Chondrocyte (in vitro differentiated cells): ENCODE data around the gene SOX18. TPM values are rescaled to one million over a fixed set of nuclear protein-coding genes. Genes with fewer than 3 reads are reported as not detected.

Source experiments
- DNase-seq: peaks from one replicate; pipeline ENCODE4 v3.0.0; 2021; ENCODE audit warnings: mixed read lengths, low spot score
- H3K27ac Mint-ChIP-seq: one replicate; pipeline ENCODE4 v1.8.0; 2021; ENCODE audit warnings: mild to moderate bottlenecking, moderate library complexity, mixed read lengths; ENCODE audit not compliant: unreplicated experiment
- H3K27me3 Mint-ChIP-seq: 2 replicates; pipeline ENCODE4 v1.8.0; 2021; ENCODE audit warnings: low read depth, mixed read lengths
- H3K36me3 Mint-ChIP-seq: 2 replicates; pipeline ENCODE4 v1.8.0; 2021; ENCODE audit warnings: low read depth, mixed read lengths
- H3K4me1 Mint-ChIP-seq: 2 replicates; pipeline ENCODE4 v1.8.0; 2021; ENCODE audit warnings: low read depth, mild to moderate bottlenecking, mixed read lengths
- H3K4me3 Mint-ChIP-seq: one replicate; pipeline ENCODE4 v1.8.0; 2021; ENCODE audit warnings: mild to moderate bottlenecking, moderate library complexity, mixed read lengths; ENCODE audit not compliant: unreplicated experiment
- H3K9me3 Mint-ChIP-seq: 2 replicates; pipeline ENCODE4 v1.8.0; 2021; ENCODE audit warnings: low read depth, mixed read lengths
- CTCF ChIP-seq: fragments of 200-600 bp; sonication (generic); IDR thresholded peaks from 2 replicates; pipeline ENCODE4 v1.5.0; 2021; ENCODE audit warnings: antibody characterized with exemption, mild to moderate bottlenecking, moderate library complexity
- total RNA-seq: library from RNA; stranded (reverse); gene quantifications from 3 replicates; pipeline ENCODE4 v1.2.1, GENCODE V29; 2021

The SOX18 gene
- total RNA-seq, 1 donor from 2014 or later, result 2.3 TPM

GRCh38 chr20:64011366-64011779, 38.1 kb downstream of the SOX18 start:
- no peak overlapping the region for H3K4me3 Mint-ChIP-seq
- no peak for TF ChIP-seq CTCF
- H3K36me3 Mint-ChIP-seq, result peaks cover 31% of the 10 kb centered on the region
- no peaks in the 10 kb centered on the region for H3K4me1 Mint-ChIP-seq
- no peaks in the 10 kb centered on the region for H3K27me3 Mint-ChIP-seq
- H3K27ac Mint-ChIP-seq, result no peak overlapping the region
- no peaks in the 10 kb centered on the region for H3K9me3 Mint-ChIP-seq
- DNase-seq, result no peak

- Mint-ChIP-seq H3K9me3 (no peaks in the 10 kb centered on the region), H3K4me1 (no peaks in the 10 kb centered on the region), H3K4me3 (no peak overlapping the region), H3K27ac (no peak overlapping the region), H3K27me3 (no peaks in the 10 kb centered on the region), H3K36me3 (peaks cover 31% of the 10 kb centered on the region)
- DNase-seq, result no peak
- no peak for TF ChIP-seq CTCF
Observed at GRCh38 chr20:64010711-64011237, 38.7 kb downstream of the SOX18 start.

- TF ChIP-seq CTCF, result no peak
- H3K27me3 Mint-ChIP-seq, result no peaks in the 10 kb centered on the region
- peaks cover 33% of the 10 kb centered on the region for H3K36me3 Mint-ChIP-seq
- H3K4me3 Mint-ChIP-seq, result no peak overlapping the region
- H3K4me1 Mint-ChIP-seq, result no peaks in the 10 kb centered on the region
- H3K9me3 Mint-ChIP-seq, result no peaks in the 10 kb centered on the region
- no peak for DNase-seq
- H3K27ac Mint-ChIP-seq, result no peak overlapping the region
Observed at GRCh38 chr20:64009811-64010387, 39.5 kb downstream of the SOX18 start.

GRCh38 chr20:64006902-64007301, 42.5 kb downstream of the SOX18 start:
- H3K27ac Mint-ChIP-seq, result no peak overlapping the region
- no peak for DNase-seq
- H3K4me3 Mint-ChIP-seq, result no peak overlapping the region
- TF ChIP-seq CTCF, result no peak
- H3K4me1 Mint-ChIP-seq, result no peaks in the 10 kb centered on the region
- no peaks in the 10 kb centered on the region for H3K9me3 Mint-ChIP-seq
- no peaks in the 10 kb centered on the region for H3K27me3 Mint-ChIP-seq
- peaks cover 30% of the 10 kb centered on the region for H3K36me3 Mint-ChIP-seq

- Mint-ChIP-seq H3K27me3 (no peaks in the 10 kb centered on the region), H3K27ac (no peak overlapping the region), H3K9me3 (no peaks in the 10 kb centered on the region), H3K4me1 (no peaks in the 10 kb centered on the region), H3K4me3 (no peak overlapping the region), H3K36me3 (peaks cover 32% of the 10 kb centered on the region)
- DNase-seq, result no peak
- no peak for TF ChIP-seq CTCF
Observed at GRCh38 chr20:64006490-64006889, 42.9 kb downstream of the SOX18 start.
